Anterior cingulate cortex (tissue), 58 donors: ENCODE data around the gene ZBTB37.
"Not testable (repeated sequence)": the region's sequence is repeated elsewhere in the genome, so short reads cannot be mapped to it uniquely, and the experiment has no call there.

Experiments
- DNase-seq, 58 donors: peaks; one replicate each; lab custom pipeline; 2025; lab: John Stamatoyannopoulos, UW

The ZBTB37 gene

GRCh38 chr1:173900427-173900826 lies 32.2 kb downstream of the ZBTB37 start:
- no peak for DNase-seq

- DNase-seq, result no peak
These were observed 32.8 kb downstream of the ZBTB37 start for GRCh38 chr1:173900992-173901391.

DNA sequence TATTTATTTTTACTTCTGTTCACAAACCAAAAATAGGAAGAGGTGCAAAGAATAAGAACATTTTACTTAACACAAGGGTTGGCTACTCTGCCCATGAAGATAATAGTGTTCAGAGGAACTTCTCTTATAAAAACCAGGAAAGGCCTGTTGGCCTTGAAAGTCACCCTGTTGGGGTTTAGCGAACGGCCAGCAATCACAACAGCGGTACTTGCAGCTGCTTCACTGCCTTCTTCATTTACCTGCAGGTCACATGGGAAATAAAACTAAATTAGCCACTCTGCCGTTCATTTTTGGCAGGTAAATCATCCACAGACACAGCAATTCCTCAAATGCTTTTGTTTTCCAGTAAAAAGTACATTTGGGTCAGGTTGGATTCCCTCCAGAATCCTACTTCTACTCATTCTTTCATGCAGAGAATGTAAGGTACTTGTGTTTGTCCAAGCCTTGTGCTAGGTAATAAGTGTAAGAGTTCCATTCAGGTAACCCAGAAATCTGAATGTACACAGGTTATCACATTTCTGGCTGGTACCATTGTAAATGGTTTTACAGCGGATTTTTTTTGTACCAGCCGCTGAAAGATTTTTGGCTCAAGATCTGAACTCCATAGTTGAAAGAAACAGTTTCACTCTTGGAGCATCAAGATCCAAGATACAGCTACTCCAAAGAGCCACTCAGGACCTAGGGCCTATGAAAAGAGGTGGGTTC lies 35.8 kb downstream of the ZBTB37 start:
- no peak for DNase-seq

- DNase-seq, result no peak
These were observed 44.9 kb downstream of the ZBTB37 start for GRCh38 chr1:173913111-173913510.

GRCh38 chr1:173914366-173914871 lies 46.2 kb downstream of the ZBTB37 start:
- no peak for DNase-seq

GRCh38 chr1:173915596-173915995 lies 47.4 kb downstream of the ZBTB37 start:
- DNase-seq, result no peak

- no peak for DNase-seq
These were observed 48.5 kb downstream of the ZBTB37 start for GRCh38 chr1:173916667-173917066.

DNA sequence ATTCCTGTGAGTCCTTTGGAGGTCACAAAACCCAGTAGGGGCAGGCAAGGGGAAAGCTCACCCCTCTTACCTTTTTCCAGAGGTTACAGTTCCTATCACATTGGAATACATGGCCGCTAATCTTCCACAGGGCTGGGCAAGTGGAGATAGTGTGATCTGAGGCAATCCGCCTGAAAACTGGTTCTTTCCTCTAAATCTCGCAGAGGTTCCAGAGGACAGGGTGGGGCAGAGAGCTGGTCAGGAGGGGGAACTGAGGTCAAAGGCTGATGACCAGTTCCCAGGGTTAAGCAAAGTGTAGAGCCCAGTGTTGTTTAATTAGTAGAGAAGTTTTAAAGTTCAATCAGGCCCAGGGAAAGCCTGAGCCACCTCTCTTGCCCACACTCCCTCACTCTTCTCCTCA lies 49.0 kb downstream of the ZBTB37 start, which contains the start of gene SERPINC1:
SERPINC1 (minus strand) TSS at position 179 of the 400 bp plus-strand sequence; CDS start at position 111, 68 bp downstream.
- DNase-seq, result no peak

- DNase-seq, result no peak
These were observed 49.7 kb downstream of the ZBTB37 start for GRCh38 chr1:173917635-173918493.

DNA sequence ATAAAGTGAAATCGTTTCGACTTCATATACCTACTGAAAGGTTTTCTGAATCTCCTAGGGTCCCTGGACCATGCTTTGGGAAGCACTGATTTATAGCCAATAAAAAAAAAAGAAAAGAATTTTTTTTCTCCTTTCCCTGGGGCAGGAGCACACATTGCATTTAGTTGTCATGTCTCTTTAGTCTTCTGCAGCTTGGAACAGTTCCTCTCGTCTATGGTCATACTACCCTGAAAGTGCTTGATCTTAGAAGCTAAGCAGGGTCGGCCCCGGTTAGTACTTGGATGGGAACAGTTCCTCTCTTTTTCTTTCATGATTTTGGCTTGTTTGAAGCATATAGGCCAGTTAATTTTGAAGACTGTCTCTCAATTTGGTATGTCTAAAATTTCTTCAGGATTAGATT lies 52.7 kb downstream of the ZBTB37 start:
- DNase-seq, result no peak

DNA sequence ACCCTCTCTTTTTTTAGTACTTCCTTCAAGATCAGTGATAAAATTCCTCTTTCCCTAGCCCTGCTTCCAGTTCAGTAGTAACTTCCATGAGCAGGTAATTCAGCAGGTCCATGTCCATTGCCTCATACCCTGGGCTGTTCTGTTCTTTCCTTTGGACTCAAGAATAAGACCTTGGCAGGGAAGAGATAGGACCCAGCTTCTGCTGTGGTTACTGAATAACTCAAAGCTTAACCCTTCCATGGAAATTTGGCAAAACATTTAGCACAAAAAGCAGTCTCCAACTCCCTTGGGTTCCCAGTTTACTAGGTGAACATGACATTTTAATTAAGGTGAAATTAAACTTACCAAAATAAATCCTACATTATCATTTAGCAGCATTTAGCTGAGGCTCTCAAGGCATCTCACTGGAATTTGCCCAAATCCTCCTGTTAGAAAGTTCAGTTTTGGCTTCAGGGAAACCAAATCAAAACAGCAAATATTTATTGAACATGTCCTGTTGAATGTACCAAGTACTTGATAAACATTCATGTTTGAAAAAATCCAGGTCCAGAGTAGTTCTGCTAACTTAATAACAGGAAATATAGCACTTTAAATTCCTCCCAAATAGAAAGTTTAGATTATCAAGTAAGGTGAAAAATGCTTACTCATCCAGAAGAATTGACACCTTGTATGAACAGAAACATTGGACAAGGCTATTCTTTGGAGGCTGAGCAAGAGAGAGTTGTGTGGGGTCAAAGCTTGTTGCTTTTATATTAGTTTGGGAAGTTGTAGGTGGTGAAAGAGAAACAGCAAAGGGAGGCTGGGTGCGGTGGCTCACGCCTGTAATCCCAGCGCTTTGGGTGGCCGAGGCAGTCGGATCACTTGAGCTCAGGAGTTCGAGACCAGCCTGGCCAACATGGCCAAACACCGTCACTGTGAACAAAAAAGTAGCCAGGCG lies 57.4 kb downstream of the ZBTB37 start:
- DNase-seq, result no peak

GRCh38 chr1:173930541-173930940 lies 62.4 kb downstream of the ZBTB37 start:
- DNase-seq, result not testable (repeated sequence)

DNA sequence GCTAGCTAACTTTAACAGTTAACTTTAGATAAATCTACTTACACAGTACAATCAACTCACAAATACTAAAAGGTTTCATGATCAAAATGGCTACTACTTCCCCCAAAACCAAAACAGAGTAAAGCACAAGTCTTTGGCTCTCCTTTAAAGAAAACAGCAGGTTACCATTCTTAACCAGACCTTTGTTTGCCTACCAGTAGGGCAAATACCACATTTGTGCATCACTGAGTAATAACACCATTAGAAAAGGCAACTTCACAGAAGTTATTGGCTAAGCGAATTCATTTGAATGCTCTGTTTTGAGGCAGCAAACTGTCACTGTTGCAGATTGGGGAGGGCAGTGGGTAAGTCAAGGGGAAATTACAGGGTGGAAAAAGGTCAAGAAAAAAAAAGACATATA lies 66.3 kb downstream of the ZBTB37 start:
- DNase-seq, result no peak

- DNase-seq, result no peak
These were observed 68.9 kb downstream of the ZBTB37 start for GRCh38 chr1:173937062-173937461.

DNA sequence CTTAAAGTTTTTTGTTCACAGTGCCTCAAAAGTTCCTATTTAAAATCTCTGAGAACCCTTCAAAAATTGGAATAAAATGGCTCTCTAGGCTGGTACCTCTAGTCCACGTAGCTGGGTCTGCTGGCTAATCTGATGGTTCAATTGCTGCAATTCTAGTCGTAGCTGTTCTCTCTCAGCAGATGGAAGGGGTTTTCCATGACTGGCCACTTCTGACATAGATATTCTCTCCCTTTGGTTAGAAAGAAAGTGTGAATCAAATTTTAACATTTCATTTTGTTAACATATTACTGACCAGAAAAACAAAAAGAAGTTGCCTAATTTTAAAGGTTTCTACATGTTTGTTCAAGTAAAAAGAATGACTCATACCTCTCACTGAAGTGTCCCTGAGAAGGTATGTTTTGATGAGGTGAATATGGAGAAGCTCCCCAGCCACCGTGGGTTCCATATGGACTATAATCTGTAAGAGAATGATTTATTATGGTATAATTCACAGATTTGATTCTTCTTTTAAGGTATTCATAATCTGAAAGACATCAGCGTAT lies 78.3 kb downstream of the ZBTB37 start:
- DNase-seq, result no peak

DNA sequence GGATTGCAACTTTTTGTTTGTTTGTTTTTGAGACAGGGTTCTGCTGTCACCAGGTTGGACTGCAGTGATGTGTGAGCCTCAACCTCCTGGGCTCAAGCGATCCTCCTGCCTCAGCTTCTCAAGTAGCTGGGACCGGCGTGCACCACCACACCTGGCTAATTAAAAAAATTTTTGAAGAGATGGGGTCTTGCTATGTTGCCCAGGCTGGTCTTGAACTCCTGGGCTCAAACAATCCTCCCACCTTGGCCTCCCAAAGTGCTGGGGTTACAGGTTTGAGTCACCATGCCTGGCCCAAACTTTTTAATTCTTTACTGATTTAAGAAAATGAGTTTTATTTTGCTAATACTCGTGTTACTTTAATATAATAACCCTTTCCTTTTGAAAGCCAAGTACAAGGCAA lies 80.4 kb downstream of the ZBTB37 start:
- DNase-seq, result no peak
